Epithelial cell of proximal tubule (primary cell): ENCODE measurements around the gene RPTOR. TPM values are rescaled to one million over a fixed set of nuclear protein-coding genes. Genes with fewer than 3 reads are reported as not detected.

Source experiments
- DNase-seq: peaks from one replicate; pipeline ENCODE4 v3.0.0-alpha.2; 2011; ENCODE audit warnings: low read depth
- H3K4me3 ChIP-seq: 2 replicates; pipeline ENCODE4 v1.5.1; 2011; ENCODE audit warnings: low read depth, mild to moderate bottlenecking, low read length
- total RNA-seq: library from RNA; depleted of rRNA; stranded (reverse); fragments of >200 nt; gene quantifications from 2 replicates; pipeline ENCODE4 v1.2.3, GENCODE V29; 2015
- TF ChIP-seq, protein P1 (sequence below): conservative IDR thresholded peaks from 2 replicates; pipeline ENCODE4 v1.5.1; 2012; ENCODE audit warnings: low read depth, mild to moderate bottlenecking, low read length

The RPTOR gene
- total RNA-seq, 1 donor from 2014 or later, result 24.4 TPM

DNA sequence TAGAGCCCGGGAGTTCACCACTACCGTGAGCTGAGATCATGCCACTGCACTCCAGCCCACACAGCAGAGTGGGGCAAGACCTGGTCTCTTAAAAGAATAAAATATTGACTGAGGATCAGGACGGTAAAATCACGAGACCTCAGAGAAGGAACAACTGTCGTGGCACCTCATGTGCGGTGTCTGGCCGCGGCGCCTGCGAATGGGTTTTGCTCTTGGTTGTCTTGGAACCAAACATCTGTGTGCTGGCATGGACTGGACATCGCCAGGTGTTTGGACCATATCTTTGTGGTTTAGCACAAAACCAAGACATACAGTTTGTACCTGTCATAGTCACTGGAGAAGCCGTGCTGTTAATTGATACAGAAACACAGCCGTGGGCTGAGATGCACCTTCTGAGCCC, 234.1 kb downstream of the RPTOR start:
- no peak for DNase-seq
- no peak overlapping the region for H3K4me3 ChIP-seq
- TF ChIP-seq, protein P1, sequence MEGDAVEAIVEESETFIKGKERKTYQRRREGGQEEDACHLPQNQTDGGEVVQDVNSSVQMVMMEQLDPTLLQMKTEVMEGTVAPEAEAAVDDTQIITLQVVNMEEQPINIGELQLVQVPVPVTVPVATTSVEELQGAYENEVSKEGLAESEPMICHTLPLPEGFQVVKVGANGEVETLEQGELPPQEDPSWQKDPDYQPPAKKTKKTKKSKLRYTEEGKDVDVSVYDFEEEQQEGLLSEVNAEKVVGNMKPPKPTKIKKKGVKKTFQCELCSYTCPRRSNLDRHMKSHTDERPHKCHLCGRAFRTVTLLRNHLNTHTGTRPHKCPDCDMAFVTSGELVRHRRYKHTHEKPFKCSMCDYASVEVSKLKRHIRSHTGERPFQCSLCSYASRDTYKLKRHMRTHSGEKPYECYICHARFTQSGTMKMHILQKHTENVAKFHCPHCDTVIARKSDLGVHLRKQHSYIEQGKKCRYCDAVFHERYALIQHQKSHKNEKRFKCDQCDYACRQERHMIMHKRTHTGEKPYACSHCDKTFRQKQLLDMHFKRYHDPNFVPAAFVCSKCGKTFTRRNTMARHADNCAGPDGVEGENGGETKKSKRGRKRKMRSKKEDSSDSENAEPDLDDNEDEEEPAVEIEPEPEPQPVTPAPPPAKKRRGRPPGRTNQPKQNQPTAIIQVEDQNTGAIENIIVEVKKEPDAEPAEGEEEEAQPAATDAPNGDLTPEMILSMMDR, result no peak

DNA sequence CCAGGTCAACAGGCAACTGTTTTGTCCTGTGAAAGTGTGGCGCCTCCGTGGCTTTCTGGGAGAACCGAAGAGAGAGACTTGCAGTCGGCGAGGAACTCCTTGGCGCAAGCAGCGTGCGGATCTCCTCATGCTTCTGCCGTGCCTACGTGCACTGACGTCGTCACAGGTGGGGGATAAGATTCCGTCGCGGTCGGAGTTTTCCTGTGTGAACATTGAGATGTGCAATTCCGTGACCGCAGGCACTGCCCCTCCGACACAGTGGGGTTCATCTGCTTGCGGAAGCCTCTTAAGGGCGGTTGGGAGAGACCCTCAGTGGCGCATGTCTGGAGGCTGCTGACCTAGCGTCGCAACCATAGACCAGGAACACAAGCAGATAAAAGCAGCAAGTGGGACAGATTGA, 234.7 kb downstream of the RPTOR start:
- DNase-seq, result no peak
- no peak overlapping the region for H3K4me3 ChIP-seq
- TF ChIP-seq, protein P1, result no peak

DNA sequence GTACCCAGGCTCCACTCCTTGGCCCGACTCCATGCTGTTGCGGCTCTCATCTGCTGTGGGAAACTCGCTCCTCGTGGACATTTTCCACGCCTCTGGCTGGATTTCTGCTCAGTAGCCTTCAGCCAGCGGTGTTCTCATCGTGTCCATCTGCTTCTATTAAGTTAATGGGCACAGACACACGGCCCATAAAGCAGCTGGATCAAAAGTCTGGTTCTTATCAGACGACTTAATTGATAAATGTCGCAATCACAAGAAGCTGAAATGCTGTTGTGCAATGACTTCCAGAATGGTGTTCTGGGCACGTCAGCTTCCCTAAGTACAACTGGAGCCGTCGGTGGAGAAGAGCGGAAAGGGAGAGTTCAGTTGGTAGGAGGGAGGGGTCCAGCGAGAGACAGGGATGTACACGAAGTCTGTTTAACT, 235.3 kb downstream of the RPTOR start:
- DNase-seq, result no peak
- TF ChIP-seq, protein P1, result no peak
- H3K4me3 ChIP-seq, result no peak overlapping the region

- TF ChIP-seq, protein P1, result no peak
- DNase-seq, result no peak
- H3K4me3 ChIP-seq, result no peak overlapping the region
Measured at GRCh38 chr17:80780381-80781198, 236.0 kb downstream of the RPTOR start.

DNA sequence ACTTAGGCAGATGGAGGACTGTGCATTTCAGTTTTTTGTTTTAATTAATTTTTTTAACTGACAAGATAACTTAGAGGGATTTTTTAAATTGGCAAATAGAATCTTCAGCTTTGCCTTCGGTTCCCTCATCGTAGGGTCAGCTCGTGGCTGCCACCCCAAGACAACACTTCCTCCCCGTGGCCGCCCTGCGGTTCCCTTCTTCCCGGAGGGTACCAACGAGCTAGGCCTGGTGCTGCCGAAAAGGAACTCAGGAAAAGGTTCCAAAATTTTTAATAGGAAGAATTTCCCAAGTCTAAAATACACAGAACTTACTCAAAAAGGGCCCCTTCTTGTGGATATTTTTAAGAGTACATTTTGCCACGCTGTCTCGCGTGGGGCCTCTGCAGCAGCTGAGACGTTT, 236.6 kb downstream of the RPTOR start:
- no peak for DNase-seq
- TF ChIP-seq, protein P1, result no peak
- no peak overlapping the region for H3K4me3 ChIP-seq

GRCh38 chr17:80781807-80782277, 237.2 kb downstream of the RPTOR start:
- TF ChIP-seq, protein P1, result no peak
- DNase-seq, result no peak
- H3K4me3 ChIP-seq, result no peak overlapping the region
